ENCODE measurements around the gene CLEC18C. TPM values are rescaled to one million over a fixed set of nuclear protein-coding genes. Genes with fewer than 3 reads are reported as not detected.
"Not testable (repeated sequence)": the region's sequence is repeated elsewhere in the genome, so short reads cannot be mapped to it uniquely, and the experiment has no call there.

The CLEC18C gene
- total and polyA plus RNA-seq, 10 of the 15 experiments (the other 5 are each of a cell fraction or from before 2014, with no cell fraction given) = 0.05 to 0.11 TPM; not detected in 8

- ATAC-seq; H3K9me3 ChIP-seq (replicated peaks; ENCODE audit: control insufficient read depth, insufficient read depth, low read length); CTCF ChIA-PET; H3K4me2 ChIP-seq (ENCODE audit: control insufficient read depth, insufficient read depth); FAIRE-seq; H3K4me1 ChIP-seq (ENCODE audit: control insufficient read depth, insufficient read depth, low read length); DNase-seq (ENCODE audit: low read depth, low spot score); in situ Hi-C loops (cut with MboI); H3K36me3 ChIP-seq (ENCODE audit: control insufficient read depth in 2 of 2, insufficient read depth in 2 of 2, low read length in 1 of 2); H3K27me3 ChIP-seq (replicated peaks in 1 of 2; ENCODE audit: control insufficient read depth in 2 of 2, insufficient read depth in 2 of 2, low read length in 1 of 2); POLR2A ChIA-PET; SMC1A ChIA-PET (ENCODE audit: uncharacterized antibody, unreplicated experiment); H4K20me1 ChIP-seq (ENCODE audit: control insufficient read depth, insufficient read depth); H3K79me2 ChIP-seq (ENCODE audit: control insufficient read depth, insufficient read depth, low read length); RAD21 ChIA-PET (ENCODE audit: unreplicated experiment); H3K4me3 ChIP-seq; H2AFZ ChIP-seq (ENCODE audit: control insufficient read depth, low read depth, low read length); H3K27ac ChIP-seq (ENCODE audit: control insufficient read depth, insufficient read depth); intact Hi-C loops (cut with micrococcal nuclease; ENCODE audit: unreplicated experiment); BruUV-seq (replicated peaks); H3K9ac ChIP-seq (ENCODE audit: control insufficient read depth, insufficient read depth, low read length): not testable (repeated sequence)
- WGBS (ENCODE audit: insufficient coverage, insufficient replicate concordance, low lambda C conversion rate, missing lambda C conversion rate) = 72% methylated on average over 6 of the region's 12 CpGs
These were observed 23.2 kb downstream of the CLEC18C start for GRCh38 chr16:70196683-70197300.

- SMC1A ChIA-PET (ENCODE audit: uncharacterized antibody, unreplicated experiment); H3K27ac ChIP-seq (ENCODE audit: control insufficient read depth, insufficient read depth); RAD21 ChIA-PET (ENCODE audit: unreplicated experiment); H3K9ac ChIP-seq (ENCODE audit: control insufficient read depth, insufficient read depth, low read length); FAIRE-seq; BruUV-seq (replicated peaks); ATAC-seq; POLR2A ChIA-PET; H3K27me3 ChIP-seq (replicated peaks in 1 of 2; ENCODE audit: control insufficient read depth in 2 of 2, insufficient read depth in 2 of 2, low read length in 1 of 2); intact Hi-C loops (cut with micrococcal nuclease; ENCODE audit: unreplicated experiment); H3K4me2 ChIP-seq (ENCODE audit: control insufficient read depth, insufficient read depth); in situ Hi-C loops (cut with MboI); DNase-seq (ENCODE audit: low read depth, low spot score); H3K36me3 ChIP-seq (ENCODE audit: control insufficient read depth in 2 of 2, insufficient read depth in 2 of 2, low read length in 1 of 2); H2AFZ ChIP-seq (ENCODE audit: control insufficient read depth, low read depth, low read length); H3K9me3 ChIP-seq (replicated peaks; ENCODE audit: control insufficient read depth, insufficient read depth, low read length); H3K4me3 ChIP-seq; H4K20me1 ChIP-seq (ENCODE audit: control insufficient read depth, insufficient read depth); H3K4me1 ChIP-seq (ENCODE audit: control insufficient read depth, insufficient read depth, low read length); H3K79me2 ChIP-seq (ENCODE audit: control insufficient read depth, insufficient read depth, low read length); CTCF ChIA-PET: not testable (repeated sequence)
- WGBS (ENCODE audit: insufficient coverage, insufficient replicate concordance, low lambda C conversion rate, missing lambda C conversion rate) = 37% methylated on average over 6 of the region's 7 CpGs
These were observed 24.0 kb downstream of the CLEC18C start for GRCh38 chr16:70197611-70198010.

- H3K9ac ChIP-seq (ENCODE audit: control insufficient read depth, insufficient read depth, low read length); POLR2A ChIA-PET; FAIRE-seq; RAD21 ChIA-PET (ENCODE audit: unreplicated experiment); DNase-seq (ENCODE audit: low read depth, low spot score); H4K20me1 ChIP-seq (ENCODE audit: control insufficient read depth, insufficient read depth); CTCF ChIA-PET; BruUV-seq (replicated peaks); H3K79me2 ChIP-seq (ENCODE audit: control insufficient read depth, insufficient read depth, low read length); H3K27ac ChIP-seq (ENCODE audit: control insufficient read depth, insufficient read depth); H3K4me3 ChIP-seq; H3K36me3 ChIP-seq (ENCODE audit: control insufficient read depth in 2 of 2, insufficient read depth in 2 of 2, low read length in 1 of 2); ATAC-seq; H2AFZ ChIP-seq (ENCODE audit: control insufficient read depth, low read depth, low read length); in situ Hi-C loops (cut with MboI); H3K9me3 ChIP-seq (replicated peaks; ENCODE audit: control insufficient read depth, insufficient read depth, low read length); intact Hi-C loops (cut with micrococcal nuclease; ENCODE audit: unreplicated experiment); H3K27me3 ChIP-seq (replicated peaks in 1 of 2; ENCODE audit: control insufficient read depth in 2 of 2, insufficient read depth in 2 of 2, low read length in 1 of 2); H3K4me1 ChIP-seq (ENCODE audit: control insufficient read depth, insufficient read depth, low read length); H3K4me2 ChIP-seq (ENCODE audit: control insufficient read depth, insufficient read depth); SMC1A ChIA-PET (ENCODE audit: uncharacterized antibody, unreplicated experiment): not testable (repeated sequence)
- WGBS (ENCODE audit: insufficient coverage, insufficient replicate concordance, low lambda C conversion rate, missing lambda C conversion rate) = 65% methylated on average over 9 of the region's 9 CpGs
These were observed 24.6 kb downstream of the CLEC18C start for GRCh38 chr16:70198230-70198629.

GRCh38 chr16:70198666-70199065, 25.1 kb downstream of the CLEC18C start:
- H3K4me3 ChIP-seq; CTCF ChIA-PET; H3K9ac ChIP-seq (ENCODE audit: control insufficient read depth, insufficient read depth, low read length); H3K9me3 ChIP-seq (replicated peaks; ENCODE audit: control insufficient read depth, insufficient read depth, low read length); H3K27ac ChIP-seq (ENCODE audit: control insufficient read depth, insufficient read depth); FAIRE-seq; POLR2A ChIA-PET; H2AFZ ChIP-seq (ENCODE audit: control insufficient read depth, low read depth, low read length); SMC1A ChIA-PET (ENCODE audit: uncharacterized antibody, unreplicated experiment); DNase-seq (ENCODE audit: low read depth, low spot score); in situ Hi-C loops (cut with MboI); H3K79me2 ChIP-seq (ENCODE audit: control insufficient read depth, insufficient read depth, low read length); intact Hi-C loops (cut with micrococcal nuclease; ENCODE audit: unreplicated experiment); ATAC-seq; H3K4me2 ChIP-seq (ENCODE audit: control insufficient read depth, insufficient read depth); H3K36me3 ChIP-seq (ENCODE audit: control insufficient read depth in 2 of 2, insufficient read depth in 2 of 2, low read length in 1 of 2); H4K20me1 ChIP-seq (ENCODE audit: control insufficient read depth, insufficient read depth); H3K4me1 ChIP-seq (ENCODE audit: control insufficient read depth, insufficient read depth, low read length); RAD21 ChIA-PET (ENCODE audit: unreplicated experiment); H3K27me3 ChIP-seq (replicated peaks in 1 of 2; ENCODE audit: control insufficient read depth in 2 of 2, insufficient read depth in 2 of 2, low read length in 1 of 2); BruUV-seq (replicated peaks): not testable (repeated sequence)
- WGBS (ENCODE audit: insufficient coverage, insufficient replicate concordance, low lambda C conversion rate, missing lambda C conversion rate) = 56% methylated on average over 3 of the region's 3 CpGs
